ENCODE results near the gene ZCCHC10.
A peak's percentile ranks its signal among the peaks of the same experiment; 100 is the strongest.
"Not testable (repeated sequence)": the region's sequence is repeated elsewhere in the genome, so short reads cannot be mapped to it uniquely, and the experiment has no call there.

Gene ZCCHC10

DNA sequence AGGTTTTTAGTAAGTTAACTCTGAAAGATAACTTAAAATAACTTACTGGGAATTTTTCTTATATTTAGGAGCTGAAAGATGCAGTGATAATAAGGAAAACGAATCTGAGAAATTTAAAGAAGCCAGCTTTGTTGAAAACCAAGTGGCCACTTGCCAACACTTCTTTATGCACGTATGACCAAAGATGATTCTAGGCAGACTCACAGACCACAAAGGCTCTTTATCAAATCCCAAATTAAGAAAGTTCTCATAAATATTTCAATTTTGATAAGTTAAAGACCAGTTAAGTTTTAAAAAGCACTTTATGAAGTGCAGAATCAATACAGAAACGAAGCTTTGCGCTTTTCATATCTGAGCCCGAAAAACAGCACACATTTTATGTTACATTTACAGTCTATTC is 64.5 kb downstream of the ZCCHC10 start:
- peak overlapping the region; percentile 87 for H3K4me3 ChIP-seq (ENCODE audit: insufficient read depth, low read depth, low read length, poor library complexity, severe bottlenecking)
- peaks cover 9% of the 10 kb centered on the region for H3K4me1 ChIP-seq (ENCODE audit: control insufficient read depth, insufficient read depth, low read length, poor library complexity, severe bottlenecking)
- DNase-seq: no peak
- H3K36me3 ChIP-seq (ENCODE audit: control insufficient read depth, insufficient read depth, low read length): no peaks in the 10 kb centered on the region
- no peaks in the 10 kb centered on the region for H3K9me3 ChIP-seq (ENCODE audit: control insufficient read depth, low read length)
- peak overlapping the region; percentile 88 for H3K27ac ChIP-seq (ENCODE audit: insufficient read depth, low read length, poor library complexity, severe bottlenecking)
- H3K27me3 ChIP-seq (replicated peaks; ENCODE audit: control insufficient read depth, insufficient read depth, low read length, poor library complexity, severe bottlenecking): no peaks in the 10 kb centered on the region

DNA sequence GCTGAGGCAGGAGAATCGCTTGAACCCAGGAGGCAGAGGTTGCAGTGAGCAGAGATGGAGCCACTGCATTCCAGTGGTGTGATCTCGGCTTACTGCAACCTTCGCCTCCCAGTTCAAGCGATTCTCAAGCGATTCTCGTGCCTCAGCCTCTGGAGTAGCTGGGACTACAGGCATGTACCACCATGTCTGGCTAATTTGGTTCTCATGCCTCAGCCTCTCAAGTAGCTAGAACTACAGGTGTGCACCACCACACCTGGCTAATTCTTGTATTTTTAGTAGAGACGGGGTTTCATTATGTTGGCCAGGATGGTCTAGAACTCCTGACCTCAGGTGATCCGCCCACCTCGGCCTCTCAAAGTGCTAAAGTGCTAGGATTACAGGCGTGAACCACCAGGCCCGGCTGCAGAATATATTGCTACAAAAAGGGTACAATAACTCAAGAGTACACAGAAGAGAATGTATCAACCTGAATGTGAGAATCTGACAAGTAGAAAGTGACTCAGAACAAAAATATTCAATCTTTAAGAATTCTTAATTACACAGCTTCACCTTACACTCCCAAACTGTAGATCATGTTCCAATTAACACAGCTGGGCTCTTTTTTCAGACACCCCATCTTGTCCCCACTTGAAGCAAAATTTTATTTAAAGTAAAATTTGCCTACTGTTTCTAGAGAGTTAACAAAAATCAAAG is 65.1 kb downstream of the ZCCHC10 start:
- H3K4me3 ChIP-seq (ENCODE audit: insufficient read depth, low read depth, low read length, poor library complexity, severe bottlenecking); H3K27ac ChIP-seq (ENCODE audit: insufficient read depth, low read length, poor library complexity, severe bottlenecking); H3K9me3 ChIP-seq (ENCODE audit: control insufficient read depth, low read length); DNase-seq; H3K4me1 ChIP-seq (ENCODE audit: control insufficient read depth, insufficient read depth, low read length, poor library complexity, severe bottlenecking); H3K36me3 ChIP-seq (ENCODE audit: control insufficient read depth, insufficient read depth, low read length); H3K27me3 ChIP-seq (replicated peaks; ENCODE audit: control insufficient read depth, insufficient read depth, low read length, poor library complexity, severe bottlenecking): not testable (repeated sequence)

DNA sequence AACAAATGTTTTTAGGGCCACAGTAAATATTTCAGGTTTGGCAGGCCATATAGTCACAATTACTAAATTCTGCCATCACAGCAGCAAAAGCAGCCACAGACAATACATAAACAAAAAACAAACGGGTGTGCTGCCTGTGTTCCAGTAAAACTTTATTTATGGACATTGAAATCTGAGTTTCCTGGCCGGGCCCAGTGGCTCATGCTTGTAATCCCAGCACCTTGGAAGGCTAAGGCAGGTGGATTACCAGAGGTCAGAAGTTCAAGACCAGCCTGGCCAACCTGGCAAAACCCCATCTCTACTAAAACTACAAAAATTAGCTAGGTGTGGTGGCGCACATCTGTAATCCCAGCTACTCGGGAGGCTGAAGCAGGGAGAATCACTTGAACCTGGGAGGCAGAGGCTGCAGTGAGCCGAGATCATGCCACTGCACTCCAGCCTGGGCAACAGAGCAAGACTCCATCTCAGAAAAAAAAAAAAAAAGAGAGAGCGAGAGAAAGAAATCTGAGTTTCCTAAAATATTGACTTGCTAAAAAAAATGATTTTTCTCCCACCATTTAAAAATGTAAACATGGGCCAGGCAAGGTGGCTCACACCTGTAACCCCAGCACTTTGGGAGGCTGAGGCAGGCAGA is 70.1 kb downstream of the ZCCHC10 start:
- H3K36me3 ChIP-seq (ENCODE audit: control insufficient read depth, insufficient read depth, low read length): peaks cover 17% of the 10 kb centered on the region
- peaks cover 12% of the 10 kb centered on the region for H3K4me1 ChIP-seq (ENCODE audit: control insufficient read depth, insufficient read depth, low read length, poor library complexity, severe bottlenecking)
- not testable (repeated sequence) for DNase-seq; H3K9me3 ChIP-seq (ENCODE audit: control insufficient read depth, low read length); H3K27ac ChIP-seq (ENCODE audit: insufficient read depth, low read length, poor library complexity, severe bottlenecking); H3K4me3 ChIP-seq (ENCODE audit: insufficient read depth, low read depth, low read length, poor library complexity, severe bottlenecking); H3K27me3 ChIP-seq (replicated peaks; ENCODE audit: control insufficient read depth, insufficient read depth, low read length, poor library complexity, severe bottlenecking)

DNA sequence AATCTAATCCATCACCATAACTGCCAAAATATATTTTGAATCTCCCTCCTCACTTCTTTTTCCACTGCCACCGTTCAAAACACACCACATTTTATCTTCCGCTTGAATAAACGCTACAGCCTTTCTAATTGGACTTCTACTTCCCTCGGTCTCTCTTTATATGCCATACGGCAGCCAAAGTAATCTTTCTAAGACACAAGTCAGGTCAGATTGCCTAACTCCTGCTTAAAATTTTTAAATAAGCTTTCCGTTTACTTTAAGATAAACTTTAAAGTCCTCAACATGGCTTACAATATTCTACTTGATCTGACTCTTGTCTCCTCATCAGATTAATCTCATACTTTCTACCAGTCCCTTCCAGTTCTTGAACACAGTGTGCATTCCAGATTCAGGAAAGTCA is 72.6 kb downstream of the ZCCHC10 start:
- Histone ChIP-seq H3K9me3 (ENCODE audit: control insufficient read depth, low read length) (no peaks in the 10 kb centered on the region), H3K27me3 (replicated peaks; ENCODE audit: control insufficient read depth, insufficient read depth, low read length, poor library complexity, severe bottlenecking) (no peaks in the 10 kb centered on the region), H3K4me1 (ENCODE audit: control insufficient read depth, insufficient read depth, low read length, poor library complexity, severe bottlenecking) (peaks cover 11% of the 10 kb centered on the region), H3K36me3 (ENCODE audit: control insufficient read depth, insufficient read depth, low read length) (peaks cover 17% of the 10 kb centered on the region), H3K4me3 (ENCODE audit: insufficient read depth, low read depth, low read length, poor library complexity, severe bottlenecking) (no peak overlapping the region), H3K27ac (ENCODE audit: insufficient read depth, low read length, poor library complexity, severe bottlenecking) (no peak overlapping the region)
- no peak for DNase-seq

DNA sequence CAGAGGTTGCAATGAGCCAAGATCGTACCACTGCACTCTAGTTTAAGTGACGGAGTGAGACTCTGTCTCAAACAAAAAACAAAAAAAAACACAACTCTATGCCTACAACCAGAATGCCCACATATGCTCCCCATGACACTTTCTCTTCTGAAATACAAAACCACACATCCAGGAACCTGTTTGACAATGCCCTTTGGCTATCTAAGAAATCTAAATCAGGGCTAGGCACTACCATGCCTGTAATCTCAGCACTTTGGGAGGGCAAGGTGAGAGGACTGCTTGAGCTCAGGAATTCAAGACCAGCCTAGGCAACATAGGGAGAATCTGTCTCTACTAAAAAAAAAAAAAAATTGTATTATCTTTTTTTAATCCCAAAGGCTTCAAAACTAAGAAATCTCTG is 73.5 kb downstream of the ZCCHC10 start:
- Histone ChIP-seq H3K36me3 (ENCODE audit: control insufficient read depth, insufficient read depth, low read length) (peaks cover 17% of the 10 kb centered on the region), H3K4me1 (ENCODE audit: control insufficient read depth, insufficient read depth, low read length, poor library complexity, severe bottlenecking) (peaks cover 11% of the 10 kb centered on the region), H3K27me3 (replicated peaks; ENCODE audit: control insufficient read depth, insufficient read depth, low read length, poor library complexity, severe bottlenecking) (no peaks in the 10 kb centered on the region), H3K9me3 (ENCODE audit: control insufficient read depth, low read length) (no peaks in the 10 kb centered on the region), H3K4me3 (ENCODE audit: insufficient read depth, low read depth, low read length, poor library complexity, severe bottlenecking) (no peak overlapping the region), H3K27ac (ENCODE audit: insufficient read depth, low read length, poor library complexity, severe bottlenecking) (no peak overlapping the region)
- DNase-seq: no peak

DNA sequence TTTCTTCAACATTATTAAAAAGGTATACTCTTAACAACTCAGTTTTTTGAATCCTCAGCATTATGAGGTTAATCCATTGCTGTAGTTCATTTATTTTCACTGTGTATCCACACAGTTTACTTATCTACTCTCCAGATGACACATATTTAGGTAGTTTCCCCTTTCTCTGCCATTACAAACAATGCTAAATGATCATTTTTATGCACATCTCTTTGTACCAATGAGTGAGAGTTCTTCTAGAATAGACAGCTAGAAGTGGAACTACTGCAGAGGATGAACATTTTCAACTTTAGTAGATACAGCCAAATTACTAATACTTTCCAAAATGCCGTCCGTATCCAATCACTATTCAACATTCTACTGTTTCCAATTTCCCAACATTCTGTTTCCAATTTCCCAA is 74.5 kb downstream of the ZCCHC10 start:
- no peak overlapping the region for H3K4me3 ChIP-seq (ENCODE audit: insufficient read depth, low read depth, low read length, poor library complexity, severe bottlenecking)
- peaks cover 11% of the 10 kb centered on the region for H3K4me1 ChIP-seq (ENCODE audit: control insufficient read depth, insufficient read depth, low read length, poor library complexity, severe bottlenecking)
- no peak for DNase-seq
- no peak overlapping the region for H3K27ac ChIP-seq (ENCODE audit: insufficient read depth, low read length, poor library complexity, severe bottlenecking)
- no peaks in the 10 kb centered on the region for H3K27me3 ChIP-seq (replicated peaks; ENCODE audit: control insufficient read depth, insufficient read depth, low read length, poor library complexity, severe bottlenecking)
- H3K9me3 ChIP-seq (ENCODE audit: control insufficient read depth, low read length): no peaks in the 10 kb centered on the region
- peaks cover 17% of the 10 kb centered on the region for H3K36me3 ChIP-seq (ENCODE audit: control insufficient read depth, insufficient read depth, low read length)

DNA sequence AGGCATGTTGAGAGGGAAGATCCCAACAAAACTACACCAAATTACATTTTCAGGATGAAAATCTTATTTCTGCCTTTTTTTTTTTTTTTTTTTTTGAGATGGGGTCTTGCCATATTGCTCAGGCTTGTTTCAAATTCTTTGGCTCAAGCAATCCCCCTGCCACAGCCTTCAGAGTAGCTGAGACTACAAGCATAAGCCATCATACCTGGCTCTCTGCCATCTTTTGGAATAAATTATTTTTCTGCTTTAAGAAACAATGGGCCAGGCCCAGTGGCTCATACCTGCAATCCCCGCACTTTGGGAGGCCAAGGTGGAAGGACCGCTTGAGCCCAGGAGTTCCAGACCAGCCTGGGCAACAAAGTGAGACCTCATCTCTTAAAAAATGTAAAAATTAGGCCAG is 77.2 kb downstream of the ZCCHC10 start:
- Histone ChIP-seq H3K36me3 (ENCODE audit: control insufficient read depth, insufficient read depth, low read length) (peaks cover 8% of the 10 kb centered on the region), H3K4me3 (ENCODE audit: insufficient read depth, low read depth, low read length, poor library complexity, severe bottlenecking) (no peak overlapping the region), H3K27ac (ENCODE audit: insufficient read depth, low read length, poor library complexity, severe bottlenecking) (no peak overlapping the region), H3K9me3 (ENCODE audit: control insufficient read depth, low read length) (no peaks in the 10 kb centered on the region), H3K4me1 (ENCODE audit: control insufficient read depth, insufficient read depth, low read length, poor library complexity, severe bottlenecking) (peaks cover 11% of the 10 kb centered on the region), H3K27me3 (replicated peaks; ENCODE audit: control insufficient read depth, insufficient read depth, low read length, poor library complexity, severe bottlenecking) (no peaks in the 10 kb centered on the region)
- no peak for DNase-seq

DNA sequence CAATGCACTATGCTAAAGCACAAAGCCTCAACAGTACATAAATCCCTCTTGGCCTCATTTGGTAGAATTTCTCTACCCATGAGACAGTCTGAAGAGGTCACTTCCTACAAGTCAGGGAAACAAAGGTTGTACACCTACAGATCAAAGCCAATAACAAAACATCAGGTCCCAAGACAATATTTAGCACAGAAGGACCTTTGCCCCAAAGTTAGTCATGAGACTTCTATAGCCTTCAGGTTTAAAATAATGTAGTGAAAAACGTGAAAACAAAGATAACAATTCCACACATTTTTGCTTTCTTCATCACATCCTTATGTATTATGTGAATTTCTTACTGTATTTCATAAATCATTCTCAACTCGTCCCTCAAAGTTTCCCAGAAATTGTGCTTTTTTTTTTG is 78.7 kb downstream of the ZCCHC10 start:
- no peak for DNase-seq
- Histone ChIP-seq H3K27me3 (replicated peaks; ENCODE audit: control insufficient read depth, insufficient read depth, low read length, poor library complexity, severe bottlenecking) (no peaks in the 10 kb centered on the region), H3K4me1 (ENCODE audit: control insufficient read depth, insufficient read depth, low read length, poor library complexity, severe bottlenecking) (peaks cover 5% of the 10 kb centered on the region), H3K36me3 (ENCODE audit: control insufficient read depth, insufficient read depth, low read length) (peaks cover 3% of the 10 kb centered on the region), H3K9me3 (ENCODE audit: control insufficient read depth, low read length) (no peaks in the 10 kb centered on the region), H3K27ac (ENCODE audit: insufficient read depth, low read length, poor library complexity, severe bottlenecking) (no peak overlapping the region), H3K4me3 (ENCODE audit: insufficient read depth, low read depth, low read length, poor library complexity, severe bottlenecking) (no peak overlapping the region)

Data from effector memory CD4-positive, alpha-beta T cell (primary cell).